ENCODE data around the gene LPAR2. TPM values are rescaled to one million over a fixed set of nuclear protein-coding genes. Genes with fewer than 3 reads are reported as not detected.

The LPAR2 gene
- polyA plus RNA-seq, 1 donor from 2014 or later: 77.1 TPM

GRCh38 chr19:19623383-19623782 lies 4.6 kb downstream of the LPAR2 start:
- Histone ChIP-seq H4K20me1 (ENCODE audit: insufficient read depth) (no peaks in the 10 kb centered on the region), H3K27ac (ENCODE audit: low read length) (no peak overlapping the region), H3K9me2 (ENCODE audit: insufficient read depth, low read length) (no peaks in the 10 kb centered on the region), H2AFZ (ENCODE audit: low read depth, low read length) (no peak overlapping the region), H3K9ac (ENCODE audit: low read length) (no peak overlapping the region), H3K79me2 (replicated peaks; ENCODE audit: insufficient read depth, low read length) (no peaks in the 10 kb centered on the region), H3K9me3 (ENCODE audit: low read length) (no peaks in the 10 kb centered on the region), H3K27me3 (ENCODE audit: insufficient read depth, low read depth, low read length) (no peaks in the 10 kb centered on the region), H3K4me3 (ENCODE audit: low read length) (no peak overlapping the region), H3K4me2 (ENCODE audit: low read length) (no peak overlapping the region), H3K36me3 (ENCODE audit: insufficient read depth, low read length) (peaks cover 5% of the 10 kb centered on the region), H3F3A (ENCODE audit: insufficient read depth, low read length, poor library complexity, severe bottlenecking) (no peaks in the 10 kb centered on the region)
- TF ChIP-seq TAF1 (IDR thresholded peaks at IDR 0.05; ENCODE audit: low read depth): no peak
- TF ChIP-seq, protein P1, sequence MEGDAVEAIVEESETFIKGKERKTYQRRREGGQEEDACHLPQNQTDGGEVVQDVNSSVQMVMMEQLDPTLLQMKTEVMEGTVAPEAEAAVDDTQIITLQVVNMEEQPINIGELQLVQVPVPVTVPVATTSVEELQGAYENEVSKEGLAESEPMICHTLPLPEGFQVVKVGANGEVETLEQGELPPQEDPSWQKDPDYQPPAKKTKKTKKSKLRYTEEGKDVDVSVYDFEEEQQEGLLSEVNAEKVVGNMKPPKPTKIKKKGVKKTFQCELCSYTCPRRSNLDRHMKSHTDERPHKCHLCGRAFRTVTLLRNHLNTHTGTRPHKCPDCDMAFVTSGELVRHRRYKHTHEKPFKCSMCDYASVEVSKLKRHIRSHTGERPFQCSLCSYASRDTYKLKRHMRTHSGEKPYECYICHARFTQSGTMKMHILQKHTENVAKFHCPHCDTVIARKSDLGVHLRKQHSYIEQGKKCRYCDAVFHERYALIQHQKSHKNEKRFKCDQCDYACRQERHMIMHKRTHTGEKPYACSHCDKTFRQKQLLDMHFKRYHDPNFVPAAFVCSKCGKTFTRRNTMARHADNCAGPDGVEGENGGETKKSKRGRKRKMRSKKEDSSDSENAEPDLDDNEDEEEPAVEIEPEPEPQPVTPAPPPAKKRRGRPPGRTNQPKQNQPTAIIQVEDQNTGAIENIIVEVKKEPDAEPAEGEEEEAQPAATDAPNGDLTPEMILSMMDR (IDR thresholded peaks at IDR 0.05; ENCODE audit: poor library complexity, severe bottlenecking): no peak
- TF ChIP-seq POLR2AphosphoS5 (IDR thresholded peaks at IDR 0.05): no peak
- no peak for TF ChIP-seq EP300 (conservative IDR thresholded peaks at IDR 0.05; ENCODE audit: poor library complexity, severe bottlenecking)
- no peak for TF ChIP-seq MXI1 (conservative IDR thresholded peaks at IDR 0.05; ENCODE audit: poor library complexity, severe bottlenecking)
- TF ChIP-seq SMC3 (conservative IDR thresholded peaks at IDR 0.05; ENCODE audit: poor library complexity): no peak
- TF ChIP-seq, protein P2, sequence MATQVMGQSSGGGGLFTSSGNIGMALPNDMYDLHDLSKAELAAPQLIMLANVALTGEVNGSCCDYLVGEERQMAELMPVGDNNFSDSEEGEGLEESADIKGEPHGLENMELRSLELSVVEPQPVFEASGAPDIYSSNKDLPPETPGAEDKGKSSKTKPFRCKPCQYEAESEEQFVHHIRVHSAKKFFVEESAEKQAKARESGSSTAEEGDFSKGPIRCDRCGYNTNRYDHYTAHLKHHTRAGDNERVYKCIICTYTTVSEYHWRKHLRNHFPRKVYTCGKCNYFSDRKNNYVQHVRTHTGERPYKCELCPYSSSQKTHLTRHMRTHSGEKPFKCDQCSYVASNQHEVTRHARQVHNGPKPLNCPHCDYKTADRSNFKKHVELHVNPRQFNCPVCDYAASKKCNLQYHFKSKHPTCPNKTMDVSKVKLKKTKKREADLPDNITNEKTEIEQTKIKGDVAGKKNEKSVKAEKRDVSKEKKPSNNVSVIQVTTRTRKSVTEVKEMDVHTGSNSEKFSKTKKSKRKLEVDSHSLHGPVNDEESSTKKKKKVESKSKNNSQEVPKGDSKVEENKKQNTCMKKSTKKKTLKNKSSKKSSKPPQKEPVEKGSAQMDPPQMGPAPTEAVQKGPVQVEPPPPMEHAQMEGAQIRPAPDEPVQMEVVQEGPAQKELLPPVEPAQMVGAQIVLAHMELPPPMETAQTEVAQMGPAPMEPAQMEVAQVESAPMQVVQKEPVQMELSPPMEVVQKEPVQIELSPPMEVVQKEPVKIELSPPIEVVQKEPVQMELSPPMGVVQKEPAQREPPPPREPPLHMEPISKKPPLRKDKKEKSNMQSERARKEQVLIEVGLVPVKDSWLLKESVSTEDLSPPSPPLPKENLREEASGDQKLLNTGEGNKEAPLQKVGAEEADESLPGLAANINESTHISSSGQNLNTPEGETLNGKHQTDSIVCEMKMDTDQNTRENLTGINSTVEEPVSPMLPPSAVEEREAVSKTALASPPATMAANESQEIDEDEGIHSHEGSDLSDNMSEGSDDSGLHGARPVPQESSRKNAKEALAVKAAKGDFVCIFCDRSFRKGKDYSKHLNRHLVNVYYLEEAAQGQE (IDR thresholded peaks at IDR 0.05; ENCODE audit: borderline replicate concordance): no peak
- TF ChIP-seq EZH2 (IDR thresholded peaks at IDR 0.05; ENCODE audit: borderline replicate concordance, insufficient read depth, low read length, poor library complexity, severe bottlenecking): no peak
- TF ChIP-seq RAD21 (conservative IDR thresholded peaks at IDR 0.05): no peak

GRCh38 chr19:19619849-19620210 lies 8.2 kb downstream of the LPAR2 start:
- TF ChIP-seq SMC3 (conservative IDR thresholded peaks at IDR 0.05; ENCODE audit: poor library complexity) (no peak), MXI1 (conservative IDR thresholded peaks at IDR 0.05; ENCODE audit: poor library complexity, severe bottlenecking) (no peak), POLR2AphosphoS5 (IDR thresholded peaks at IDR 0.05) (no peak), RAD21 (conservative IDR thresholded peaks at IDR 0.05) (no peak), EZH2 (IDR thresholded peaks at IDR 0.05; ENCODE audit: borderline replicate concordance, insufficient read depth, low read length, poor library complexity, severe bottlenecking) (no peak)
- TF ChIP-seq, protein P1 (IDR thresholded peaks at IDR 0.05; ENCODE audit: poor library complexity, severe bottlenecking): no peak
- TF ChIP-seq, protein P2 (IDR thresholded peaks at IDR 0.05; ENCODE audit: borderline replicate concordance): no peak
- Histone ChIP-seq H3K9me2 (ENCODE audit: insufficient read depth, low read length) (no peaks in the 10 kb centered on the region), H3K4me3 (ENCODE audit: low read length) (no peak overlapping the region), H3K79me2 (replicated peaks; ENCODE audit: insufficient read depth, low read length) (no peaks in the 10 kb centered on the region), H4K20me1 (ENCODE audit: insufficient read depth) (no peaks in the 10 kb centered on the region), H3K27me3 (ENCODE audit: insufficient read depth, low read depth, low read length) (no peaks in the 10 kb centered on the region), H3K27ac (ENCODE audit: low read length) (no peak overlapping the region), H3K4me2 (ENCODE audit: low read length) (no peak overlapping the region), H2AFZ (ENCODE audit: low read depth, low read length) (no peak overlapping the region), H3K9ac (ENCODE audit: low read length) (no peak overlapping the region), H3F3A (ENCODE audit: insufficient read depth, low read length, poor library complexity, severe bottlenecking) (no peaks in the 10 kb centered on the region), H3K36me3 (ENCODE audit: insufficient read depth, low read length) (peaks cover 5% of the 10 kb centered on the region), H3K9me3 (ENCODE audit: low read length) (no peaks in the 10 kb centered on the region)
